Measurements from ENCODE around the gene HDHD5.
"Not testable (repeated sequence)": the region's sequence is repeated elsewhere in the genome, so short reads cannot be mapped to it uniquely, and the experiment has no call there.

The HDHD5 gene

GRCh38 chr22:17152971-17153370 is 6.1 kb downstream of the HDHD5 start:
- DNase-seq, result no peak

- no peak for DNase-seq
Measured at GRCh38 chr22:17152340-17152739, 6.7 kb downstream of the HDHD5 start.

GRCh38 chr22:17149076-17149815 is 9.8 kb downstream of the HDHD5 start:
- DNase-seq, result no peak

- not testable (repeated sequence) for DNase-seq
Measured at GRCh38 chr22:17147458-17147857, 11.6 kb downstream of the HDHD5 start.

- DNase-seq, result no peak
Measured at GRCh38 chr22:17145021-17145680, 13.9 kb downstream of the HDHD5 start.

- no peak for DNase-seq
Measured at GRCh38 chr22:17143826-17144225, 15.3 kb downstream of the HDHD5 start.

GRCh38 chr22:17143101-17143500 is 16.0 kb downstream of the HDHD5 start:
- DNase-seq, result no peak

GRCh38 chr22:17140826-17141766 is 18.0 kb downstream of the HDHD5 start:
- DNase-seq, result no peak

GRCh38 chr22:17140022-17140421 is 19.1 kb downstream of the HDHD5 start:
- DNase-seq, result no peak

GRCh38 chr22:17138513-17138912 is 20.6 kb downstream of the HDHD5 start:
- DNase-seq, result no peak

GRCh38 chr22:17137861-17138425 is 21.1 kb downstream of the HDHD5 start:
- no peak for DNase-seq

GRCh38 chr22:17137170-17137569 is 21.9 kb downstream of the HDHD5 start:
- no peak for DNase-seq

GRCh38 chr22:17135153-17135760 is 23.8 kb downstream of the HDHD5 start:
- no peak for DNase-seq

GRCh38 chr22:17133137-17133536 is 25.9 kb downstream of the HDHD5 start:
- no peak for DNase-seq

- no peak for DNase-seq
Measured at GRCh38 chr22:17132112-17132511, 27.0 kb downstream of the HDHD5 start.

GRCh38 chr22:17131686-17132085 is 27.4 kb downstream of the HDHD5 start:
- DNase-seq, result no peak

- no peak for DNase-seq
Measured at GRCh38 chr22:17130199-17130598, 28.9 kb downstream of the HDHD5 start.

GRCh38 chr22:17121233-17122195 is 37.6 kb downstream of the HDHD5 start, which contains the start of gene TMEM121B:
Gene TMEM121B (minus strand): TSS chr22:17121360. CDS start chr22:17121127, 233 bp downstream.
- no peak for DNase-seq

- no peak for DNase-seq
Measured at GRCh38 chr22:17120711-17121232, 38.3 kb downstream of the HDHD5 start.

GRCh38 chr22:17120281-17120680 is 38.8 kb downstream of the HDHD5 start:
- no peak for DNase-seq
